ENCODE results near the gene KLF15.
"Not testable (repeated sequence)": the region's sequence is repeated elsewhere in the genome, so short reads cannot be mapped to it uniquely, and the experiment has no call there.

KLF15 gene

DNA sequence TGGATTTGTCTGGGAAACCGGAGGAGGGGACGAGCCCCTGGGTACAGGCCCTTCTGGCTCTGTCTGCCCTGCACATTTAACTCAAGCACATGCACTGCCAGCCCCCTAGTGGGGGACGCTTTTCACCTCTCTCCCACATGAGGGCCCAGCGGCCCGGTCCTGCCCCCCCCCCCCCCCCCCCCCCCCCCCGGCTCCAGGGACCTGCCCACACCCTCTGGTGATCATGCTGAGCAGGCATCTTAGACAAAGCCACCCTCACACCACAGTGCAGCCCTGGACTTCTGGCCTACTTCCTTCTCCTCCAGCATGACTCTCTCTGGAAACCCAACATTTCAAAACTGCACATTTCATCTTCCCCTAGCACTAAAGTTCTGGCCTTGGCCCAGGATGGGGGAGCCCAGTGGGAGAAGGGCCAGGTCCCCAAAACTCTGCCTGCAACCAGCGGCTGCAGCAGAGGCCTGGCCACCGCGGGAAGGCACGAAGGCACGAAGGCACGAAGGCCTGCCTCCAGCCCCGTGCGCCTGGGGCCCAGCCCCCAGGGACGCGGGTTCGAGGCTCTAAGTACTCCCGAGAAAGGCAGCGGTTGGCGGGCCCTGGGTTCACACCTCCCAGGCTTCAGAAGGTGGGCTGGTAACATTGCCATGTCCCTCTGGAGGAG, 14.1 kb downstream of the KLF15 start:
- Histone ChIP-seq H3K9me3 (ENCODE audit: control insufficient read depth in 1 of 2, low read length in 2 of 2) (no peaks in the 10 kb centered on the region), H3K36me3 (ENCODE audit: control insufficient read depth in 1 of 2, insufficient read depth in 2 of 2, low read length in 2 of 2) (no peaks in the 10 kb centered on the region), H3K27me3 (ENCODE audit: low read depth, low read length) (no peaks in the 10 kb centered on the region), H3K4me3 (ENCODE audit: low read depth in 1 of 2, low read length in 2 of 2) (no peak overlapping the region), H3K27ac (ENCODE audit: low read length) (no peak overlapping the region), H3K4me1 (ENCODE audit: control insufficient read depth in 1 of 2, insufficient read depth in 2 of 2, low read length in 2 of 2) (no peaks in the 10 kb centered on the region)

DNA sequence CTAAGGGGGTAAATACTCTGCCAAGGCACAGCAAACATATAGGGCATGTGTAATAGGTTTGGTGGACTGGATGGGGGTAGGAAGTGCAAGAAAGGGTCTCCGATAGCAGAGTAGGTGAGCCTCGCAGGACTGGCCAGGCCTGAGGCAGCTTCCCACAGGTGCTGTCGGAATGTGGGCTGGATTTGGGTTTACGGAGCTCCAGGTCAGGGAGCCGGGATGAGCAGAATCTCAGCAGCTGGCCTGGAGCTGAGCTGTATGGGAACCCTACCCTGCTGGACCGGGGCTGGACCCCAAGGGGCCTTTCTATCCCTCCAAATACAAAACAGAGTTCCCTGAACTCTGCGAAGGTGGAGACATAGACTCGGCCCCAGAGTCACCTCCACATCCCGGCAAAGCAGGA, 15.0 kb downstream of the KLF15 start:
- no peaks in the 10 kb centered on the region for H3K36me3 ChIP-seq (ENCODE audit: control insufficient read depth in 1 of 2, insufficient read depth in 2 of 2, low read length in 2 of 2)
- H3K4me1 ChIP-seq (ENCODE audit: control insufficient read depth in 1 of 2, insufficient read depth in 2 of 2, low read length in 2 of 2): no peaks in the 10 kb centered on the region

DNA sequence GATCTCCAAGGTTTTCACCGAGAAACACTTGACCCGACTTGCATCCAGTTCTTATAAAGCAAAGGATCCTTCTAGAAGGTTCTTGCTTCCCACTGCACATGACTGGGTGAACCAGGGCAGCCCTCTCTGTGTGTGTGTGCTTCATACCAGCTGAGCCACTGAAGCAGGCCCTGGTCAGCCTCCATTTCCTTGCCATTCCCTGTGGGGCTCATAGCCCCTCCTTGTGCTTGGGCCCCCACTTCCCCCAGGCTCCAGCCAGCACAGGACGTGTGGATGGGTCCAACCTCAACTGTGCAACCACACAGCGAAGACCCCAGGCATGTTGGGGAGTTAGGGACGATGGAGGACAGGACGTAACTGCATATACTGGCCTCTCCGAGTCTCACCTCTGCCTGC, 15.5 kb downstream of the KLF15 start:
- no peaks in the 10 kb centered on the region for H3K27me3 ChIP-seq (ENCODE audit: low read depth, low read length)
- H3K4me3 ChIP-seq (ENCODE audit: low read depth in 1 of 2, low read length in 2 of 2): no peak overlapping the region
- no peaks in the 10 kb centered on the region for H3K36me3 ChIP-seq (ENCODE audit: control insufficient read depth in 1 of 2, insufficient read depth in 2 of 2, low read length in 2 of 2)
- no peaks in the 10 kb centered on the region for H3K9me3 ChIP-seq (ENCODE audit: control insufficient read depth in 1 of 2, low read length in 2 of 2)
- no peak overlapping the region for H3K27ac ChIP-seq (ENCODE audit: low read length)
- H3K4me1 ChIP-seq (ENCODE audit: control insufficient read depth in 1 of 2, insufficient read depth in 2 of 2, low read length in 2 of 2): no peaks in the 10 kb centered on the region

More for the DNA sequence above, 15.0 kb downstream of the KLF15 start:
- no peak overlapping the region for H3K4me3 ChIP-seq (ENCODE audit: low read depth in 1 of 2, low read length in 2 of 2)
- no peak overlapping the region for H3K27ac ChIP-seq (ENCODE audit: low read length)
- H3K9me3 ChIP-seq (ENCODE audit: control insufficient read depth in 1 of 2, low read length in 2 of 2): no peaks in the 10 kb centered on the region
- no peaks in the 10 kb centered on the region for H3K27me3 ChIP-seq (ENCODE audit: low read depth, low read length)

DNA sequence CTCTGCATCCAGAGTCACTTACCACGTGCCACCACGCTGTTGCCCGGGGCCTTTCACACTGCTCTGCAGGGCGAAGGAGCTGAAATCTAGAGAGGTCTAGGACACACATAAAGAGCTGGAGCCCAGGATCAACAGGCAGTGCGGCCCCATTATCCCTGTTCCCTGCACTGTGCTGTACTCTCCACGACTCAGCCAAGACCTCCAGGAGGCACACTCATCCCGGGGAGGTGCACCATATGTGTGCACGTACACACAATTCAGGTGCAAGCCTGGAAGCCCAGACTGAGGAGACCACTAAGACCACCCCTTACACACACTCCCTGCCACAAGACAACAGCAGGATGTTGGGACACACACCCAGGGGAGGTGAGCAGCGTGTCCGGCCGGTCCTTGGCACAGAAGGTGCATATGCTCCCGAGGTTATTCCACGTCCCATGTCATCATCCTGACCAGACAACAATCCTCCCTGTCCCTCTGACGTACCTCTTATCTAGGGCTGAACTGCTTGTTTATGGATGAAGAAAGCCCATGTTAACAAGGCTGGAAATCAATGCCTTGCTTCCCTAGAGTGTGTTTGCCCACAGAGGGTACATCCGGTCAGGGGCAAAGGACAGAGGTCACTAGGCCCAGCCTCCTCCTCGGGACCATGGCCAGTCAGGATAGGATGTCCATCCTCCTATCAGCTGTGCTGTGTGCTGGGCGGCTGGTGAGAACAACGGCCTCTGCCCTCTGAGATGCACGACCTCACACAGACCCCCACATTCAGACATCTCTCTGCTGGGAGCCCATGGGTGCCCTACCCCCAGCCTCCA, 16.1 kb downstream of the KLF15 start:
- Histone ChIP-seq H3K9me3 (ENCODE audit: control insufficient read depth in 1 of 2, low read length in 2 of 2) (no peaks in the 10 kb centered on the region), H3K36me3 (ENCODE audit: control insufficient read depth in 1 of 2, insufficient read depth in 2 of 2, low read length in 2 of 2) (no peaks in the 10 kb centered on the region), H3K4me1 (ENCODE audit: control insufficient read depth in 1 of 2, insufficient read depth in 2 of 2, low read length in 2 of 2) (no peaks in the 10 kb centered on the region), H3K27ac (ENCODE audit: low read length) (no peak overlapping the region), H3K4me3 (ENCODE audit: low read depth in 1 of 2, low read length in 2 of 2) (no peak overlapping the region), H3K27me3 (ENCODE audit: low read depth, low read length) (no peaks in the 10 kb centered on the region)

DNA sequence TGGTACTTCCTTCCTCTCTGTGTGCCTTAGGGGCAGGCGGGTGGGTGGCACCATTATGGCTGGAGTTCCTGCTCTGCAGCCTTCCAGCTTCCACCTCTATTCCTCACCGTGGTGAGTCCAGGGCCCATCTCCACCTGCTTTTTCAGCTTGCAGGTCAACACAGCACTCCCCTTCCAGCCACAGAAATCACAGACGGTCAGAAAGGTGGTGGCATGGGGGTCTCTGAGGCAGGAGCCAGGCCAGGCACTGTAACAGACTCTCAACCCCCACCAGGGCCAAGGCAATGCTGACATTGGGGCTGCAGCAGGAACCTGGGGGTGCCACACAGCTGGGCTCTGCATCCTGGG, 16.6 kb downstream of the KLF15 start:
- H3K4me1 ChIP-seq (ENCODE audit: control insufficient read depth in 1 of 2, insufficient read depth in 2 of 2, low read length in 2 of 2): no peaks in the 10 kb centered on the region
- no peak overlapping the region for H3K27ac ChIP-seq (ENCODE audit: low read length)
- no peaks in the 10 kb centered on the region for H3K36me3 ChIP-seq (ENCODE audit: control insufficient read depth in 1 of 2, insufficient read depth in 2 of 2, low read length in 2 of 2)
- no peaks in the 10 kb centered on the region for H3K27me3 ChIP-seq (ENCODE audit: low read depth, low read length)
- no peaks in the 10 kb centered on the region for H3K9me3 ChIP-seq (ENCODE audit: control insufficient read depth in 1 of 2, low read length in 2 of 2)
- H3K4me3 ChIP-seq (ENCODE audit: low read depth in 1 of 2, low read length in 2 of 2): no peak overlapping the region

DNA sequence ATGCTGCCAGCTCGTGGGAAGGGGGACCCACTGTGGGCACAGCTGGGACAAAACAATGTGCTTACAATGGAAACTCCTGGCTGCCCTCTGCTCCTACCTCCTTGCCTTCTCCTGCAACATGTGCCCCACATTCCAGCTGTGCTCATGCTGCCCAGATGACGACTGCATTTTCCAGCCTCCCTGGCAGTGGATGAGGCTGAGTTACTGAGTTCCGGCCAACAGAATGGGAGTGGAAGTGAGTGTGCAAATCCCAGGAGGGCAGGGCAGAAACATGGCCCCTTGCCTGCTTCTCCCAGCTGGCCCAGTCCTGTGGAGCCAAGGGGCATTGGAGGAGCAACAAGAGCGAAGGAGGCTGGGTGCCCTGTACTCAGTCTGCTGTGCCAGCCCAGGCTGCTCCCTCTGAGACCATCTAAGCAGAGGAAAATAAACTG, 17.1 kb downstream of the KLF15 start:
- Histone ChIP-seq H3K4me1 (ENCODE audit: control insufficient read depth in 1 of 2, insufficient read depth in 2 of 2, low read length in 2 of 2) (no peaks in the 10 kb centered on the region), H3K36me3 (ENCODE audit: control insufficient read depth in 1 of 2, insufficient read depth in 2 of 2, low read length in 2 of 2) (no peaks in the 10 kb centered on the region), H3K27ac (ENCODE audit: low read length) (no peak overlapping the region), H3K9me3 (ENCODE audit: control insufficient read depth in 1 of 2, low read length in 2 of 2) (no peaks in the 10 kb centered on the region), H3K4me3 (ENCODE audit: low read depth in 1 of 2, low read length in 2 of 2) (no peak overlapping the region), H3K27me3 (ENCODE audit: low read depth, low read length) (no peaks in the 10 kb centered on the region)

DNA sequence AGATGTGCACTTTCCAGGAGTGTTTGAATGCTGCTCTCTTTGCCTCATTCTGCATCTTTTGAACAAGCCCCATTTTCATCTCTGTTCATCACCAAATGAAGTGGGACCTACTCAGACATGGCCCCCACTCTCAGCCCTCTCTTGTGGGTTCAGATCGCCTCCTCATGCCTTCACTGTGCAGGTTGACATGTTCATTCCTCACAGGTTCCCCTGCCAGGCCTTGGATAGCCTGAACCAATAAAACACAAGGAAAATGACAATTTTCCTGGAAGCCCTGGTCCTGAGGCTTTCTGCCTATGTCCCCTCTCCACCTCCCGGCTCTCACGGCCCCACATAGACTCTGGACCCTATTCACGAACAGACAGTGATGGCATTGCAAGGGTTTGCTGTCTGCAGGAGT, 17.7 kb downstream of the KLF15 start:
- Histone ChIP-seq H3K27me3 (ENCODE audit: low read depth, low read length) (no peaks in the 10 kb centered on the region), H3K36me3 (ENCODE audit: control insufficient read depth in 1 of 2, insufficient read depth in 2 of 2, low read length in 2 of 2) (no peaks in the 10 kb centered on the region), H3K9me3 (ENCODE audit: control insufficient read depth in 1 of 2, low read length in 2 of 2) (no peaks in the 10 kb centered on the region), H3K4me1 (ENCODE audit: control insufficient read depth in 1 of 2, insufficient read depth in 2 of 2, low read length in 2 of 2) (no peaks in the 10 kb centered on the region), H3K27ac (ENCODE audit: low read length) (no peak overlapping the region), H3K4me3 (ENCODE audit: low read depth in 1 of 2, low read length in 2 of 2) (no peak overlapping the region)

DNA sequence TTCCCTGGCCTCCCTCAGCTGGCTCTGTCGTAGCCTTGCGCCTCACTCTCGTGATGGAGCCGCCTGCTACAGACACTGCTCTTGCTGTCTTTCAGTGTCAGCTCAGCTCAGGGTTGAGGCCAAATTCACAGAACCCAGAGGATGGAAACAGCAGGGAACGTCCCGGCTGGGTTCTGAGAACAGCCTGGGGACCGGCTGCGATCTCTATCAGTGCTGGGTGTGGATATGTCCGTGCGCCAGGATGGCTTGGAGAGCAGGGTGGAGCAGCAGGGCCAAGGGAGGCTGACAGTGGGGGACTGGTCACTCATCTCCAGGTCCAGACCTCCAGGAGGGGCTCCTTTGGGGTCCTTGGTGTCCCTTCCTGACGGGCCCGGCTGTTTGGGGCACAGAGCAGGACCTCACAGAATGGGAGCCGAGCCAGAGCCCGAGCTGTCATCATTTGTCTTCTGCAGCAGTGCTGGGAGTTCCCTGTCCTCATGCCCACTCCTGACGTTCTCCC, 18.4 kb downstream of the KLF15 start:
- Histone ChIP-seq H3K27ac (ENCODE audit: low read length) (no peak overlapping the region), H3K9me3 (ENCODE audit: control insufficient read depth in 1 of 2, low read length in 2 of 2) (no peaks in the 10 kb centered on the region), H3K36me3 (ENCODE audit: control insufficient read depth in 1 of 2, insufficient read depth in 2 of 2, low read length in 2 of 2) (no peaks in the 10 kb centered on the region), H3K4me1 (ENCODE audit: control insufficient read depth in 1 of 2, insufficient read depth in 2 of 2, low read length in 2 of 2) (no peaks in the 10 kb centered on the region), H3K27me3 (ENCODE audit: low read depth, low read length) (no peaks in the 10 kb centered on the region), H3K4me3 (ENCODE audit: low read depth in 1 of 2, low read length in 2 of 2) (no peak overlapping the region)

DNA sequence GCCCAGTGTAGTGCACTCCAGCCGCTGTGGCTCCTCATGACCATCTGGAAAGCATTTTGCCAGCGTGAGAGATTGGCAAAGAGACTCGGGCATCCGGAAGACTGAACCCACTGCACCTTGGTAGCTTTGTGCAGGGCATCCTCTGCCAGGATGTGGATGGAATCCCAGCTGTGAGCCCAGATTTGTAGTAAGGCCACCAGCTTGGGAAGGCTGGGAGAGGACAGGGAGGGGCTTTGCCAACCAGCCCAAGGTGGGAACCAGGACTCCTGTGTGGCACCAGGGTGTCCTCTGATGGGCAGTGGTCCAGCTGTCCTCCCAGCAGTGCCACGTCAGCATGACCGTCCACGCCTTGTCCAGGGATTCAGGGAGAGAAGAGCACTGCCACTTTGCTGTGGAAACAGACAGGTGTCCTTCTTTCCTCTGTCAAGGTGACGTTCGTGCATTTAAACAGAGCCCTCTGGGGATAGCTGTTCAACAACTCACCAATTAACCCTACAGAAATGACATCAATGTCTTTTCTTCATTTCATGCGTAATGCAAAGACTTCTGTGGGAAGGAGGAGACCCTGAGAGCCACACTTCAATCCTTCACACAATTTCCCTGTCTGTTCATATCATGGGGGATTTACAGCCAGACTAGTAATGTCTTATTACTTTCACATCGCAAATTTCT, 19.1 kb downstream of the KLF15 start:
- no peaks in the 10 kb centered on the region for H3K27me3 ChIP-seq (ENCODE audit: low read depth, low read length)
- no peak overlapping the region for H3K27ac ChIP-seq (ENCODE audit: low read length)
- H3K4me1 ChIP-seq (ENCODE audit: control insufficient read depth in 1 of 2, insufficient read depth in 2 of 2, low read length in 2 of 2): no peaks in the 10 kb centered on the region
- H3K9me3 ChIP-seq (ENCODE audit: control insufficient read depth in 1 of 2, low read length in 2 of 2): no peaks in the 10 kb centered on the region
- no peaks in the 10 kb centered on the region for H3K36me3 ChIP-seq (ENCODE audit: control insufficient read depth in 1 of 2, insufficient read depth in 2 of 2, low read length in 2 of 2)
- H3K4me3 ChIP-seq (ENCODE audit: low read depth in 1 of 2, low read length in 2 of 2): no peak overlapping the region

DNA sequence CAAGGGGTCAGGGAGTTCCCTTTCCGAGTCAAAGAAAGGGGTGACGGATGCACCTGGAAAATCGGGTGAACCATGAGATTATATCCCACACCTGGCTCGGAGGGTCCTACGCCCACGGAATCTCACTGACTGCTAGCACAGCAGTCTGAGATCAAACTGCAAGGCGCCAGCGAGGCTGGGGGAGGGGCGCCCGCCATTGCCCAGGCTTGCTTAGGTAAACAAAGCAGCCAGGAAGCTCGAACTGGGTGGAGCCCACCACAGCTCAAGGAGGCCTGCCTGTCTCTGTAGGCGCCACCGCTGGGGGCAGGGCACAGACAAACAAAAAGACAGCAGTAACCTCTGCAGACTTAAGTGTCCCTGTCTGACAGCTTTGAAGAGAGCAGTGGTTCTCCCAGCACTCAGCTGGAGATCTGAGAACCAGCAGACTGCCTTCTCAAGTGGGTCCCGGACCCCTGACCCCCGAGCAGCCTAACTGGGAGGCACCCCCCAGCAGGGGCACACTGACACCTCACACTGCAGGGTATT, 25.3 kb downstream of the KLF15 start:
- H3K4me3 ChIP-seq (ENCODE audit: low read depth in 1 of 2, low read length in 2 of 2); H3K4me1 ChIP-seq (ENCODE audit: control insufficient read depth in 1 of 2, insufficient read depth in 2 of 2, low read length in 2 of 2); H3K27ac ChIP-seq (ENCODE audit: low read length); H3K36me3 ChIP-seq (ENCODE audit: control insufficient read depth in 1 of 2, insufficient read depth in 2 of 2, low read length in 2 of 2); H3K27me3 ChIP-seq (ENCODE audit: low read depth, low read length): not testable (repeated sequence)
- peaks cover 13 to 16% of the 10 kb centered on the region in 2 donors for H3K9me3 ChIP-seq (ENCODE audit: control insufficient read depth in 1 of 2, low read length in 2 of 2)

DNA sequence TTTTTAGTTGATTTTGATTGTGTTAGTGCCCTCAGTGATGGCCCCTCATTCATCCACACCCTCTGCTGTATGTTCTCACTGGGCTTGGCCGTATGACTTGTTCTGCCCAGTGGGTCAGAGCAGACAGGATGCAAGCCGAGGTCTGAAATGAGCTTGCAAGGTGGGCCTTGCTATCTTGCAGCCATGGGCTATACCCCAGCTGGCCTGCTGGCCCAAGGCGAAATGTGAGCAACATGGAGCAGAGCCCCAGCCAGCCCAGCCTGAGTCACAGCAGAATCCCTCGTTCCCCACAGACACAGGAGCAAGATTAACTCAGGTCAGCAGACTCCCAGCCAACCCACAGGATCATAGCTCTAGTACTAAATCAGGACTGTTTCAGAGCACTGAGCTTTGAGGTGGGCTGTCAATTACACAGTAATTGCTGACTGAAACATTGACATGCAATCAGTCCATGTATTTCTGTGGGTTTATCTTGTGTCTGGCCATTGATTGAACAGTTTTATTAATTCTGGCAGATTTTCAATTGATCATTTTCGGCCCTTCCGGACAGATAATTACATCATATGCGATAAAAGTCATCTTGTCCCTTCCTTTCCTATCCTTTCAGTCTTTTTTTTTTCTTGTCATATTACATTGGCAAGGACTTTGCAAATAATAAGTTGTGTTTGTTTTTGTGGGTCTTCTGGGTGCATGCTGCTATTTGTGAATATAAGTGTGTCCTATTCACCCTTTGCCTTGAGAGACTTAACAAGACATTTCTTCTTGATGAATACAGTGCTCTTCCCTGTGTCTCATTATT, 27.1 kb downstream of the KLF15 start:
- Histone ChIP-seq H3K36me3 (ENCODE audit: control insufficient read depth in 1 of 2, insufficient read depth in 2 of 2, low read length in 2 of 2) (no peaks in the 10 kb centered on the region), H3K27me3 (ENCODE audit: low read depth, low read length) (no peaks in the 10 kb centered on the region), H3K4me1 (ENCODE audit: control insufficient read depth in 1 of 2, insufficient read depth in 2 of 2, low read length in 2 of 2) (no peaks in the 10 kb centered on the region), H3K9me3 (ENCODE audit: control insufficient read depth in 1 of 2, low read length in 2 of 2) (peaks cover 13 to 19% of the 10 kb centered on the region in 2 donors), H3K27ac (ENCODE audit: low read length) (no peak overlapping the region), H3K4me3 (ENCODE audit: low read depth in 1 of 2, low read length in 2 of 2) (peak overlapping the region in 1 of 2 donors; percentile 1)
